Measurements from ENCODE around the gene NOTO.

DNA sequence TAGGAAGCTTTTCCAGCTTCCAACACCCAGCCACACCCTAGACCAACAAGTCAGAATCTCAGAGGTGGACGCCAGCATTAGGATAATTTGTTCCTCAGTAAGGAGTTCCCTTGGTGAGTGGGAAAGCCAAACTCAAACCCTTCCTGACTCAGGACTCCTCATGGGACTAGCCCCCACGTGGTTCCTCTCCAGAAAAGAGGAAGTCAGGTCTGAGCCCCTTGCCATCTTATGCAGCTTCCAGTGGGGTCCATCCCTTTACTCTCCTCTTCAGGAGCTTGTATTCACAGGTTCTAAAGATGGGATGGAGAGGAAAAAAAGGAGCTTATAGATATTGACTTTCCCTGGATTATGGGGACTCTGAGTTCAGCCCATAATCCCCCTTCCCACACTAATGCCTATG lies 14.8 kb upstream of the NOTO start:
- TF ChIP-seq CTCF (IDR thresholded peaks at IDR 0.05; ENCODE audit: low read depth, low read length) (no peak), EZH2phosphoT487 (IDR thresholded peaks at IDR 0.05; ENCODE audit: low read depth) (no peak)

Measured in OCI-LY3 (cell line).